ENCODE measurements around the gene BTN1A1.

DNA sequence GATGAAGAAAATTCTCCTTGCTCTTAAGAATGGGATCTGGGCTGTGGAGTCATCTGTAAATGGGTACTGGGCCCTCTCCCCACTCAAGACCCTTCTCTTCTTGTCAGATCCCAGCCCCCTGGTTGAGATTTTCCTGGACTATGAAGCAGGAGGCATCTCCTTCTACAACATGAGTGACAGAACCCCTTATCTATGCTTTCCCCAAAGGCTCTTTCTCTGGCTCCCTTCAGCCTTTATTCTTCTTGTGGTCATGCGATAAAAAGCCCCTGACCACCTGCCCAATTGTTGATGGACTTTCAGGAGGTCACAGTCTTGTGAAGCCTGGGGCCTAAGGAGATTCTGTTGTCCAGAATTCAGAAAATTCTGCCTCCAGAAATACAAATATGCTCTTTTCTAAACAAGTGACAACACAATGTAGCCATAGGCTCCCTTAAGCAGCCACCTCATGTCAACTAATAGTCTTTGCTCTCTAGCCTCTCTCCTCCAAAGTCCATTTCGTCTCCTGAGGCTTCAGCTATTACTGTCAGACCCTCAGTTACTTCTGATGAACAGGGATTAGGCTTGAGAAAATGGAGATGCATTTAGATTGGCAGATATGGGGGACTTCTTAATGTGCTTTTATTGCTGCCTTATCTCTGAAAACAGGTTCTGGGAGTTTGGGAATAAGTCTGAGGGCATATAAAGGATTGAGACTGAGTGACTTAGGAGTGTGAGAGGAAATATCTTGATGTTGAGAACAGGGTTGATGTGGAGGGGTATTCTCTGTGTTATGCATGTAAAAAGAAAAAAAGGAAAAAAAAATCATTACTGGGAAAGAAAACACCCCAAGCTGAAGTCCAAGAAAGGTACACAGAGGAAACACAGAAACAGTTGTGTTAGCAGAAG is 21.8 kb upstream of the BTN1A1 start:
- no peak for TF ChIP-seq YY1 (IDR thresholded peaks at IDR 0.05; ENCODE audit: insufficient read depth, insufficient read length)
- no peak for TF ChIP-seq SUZ12 (IDR thresholded peaks at IDR 0.05; ENCODE audit: extremely low read depth, insufficient read depth, insufficient read length)
